Gastrocnemius medialis (tissue), 4 donors: ENCODE measurements around the gene TIMM29.

ENCODE experiments used
- CTCF ChIP-seq, 5 experiments: fragments of 450-650 bp in 3 of 5; fragments of 200-600 bp in 2 of 5; sonication (generic) in 2 of 5; IDR thresholded peaks in 4 of 5; conservative IDR thresholded peaks in 1 of 5; 1 replicate in 4 of 5; 2 replicates in 1 of 5; pipeline ENCODE4 v1.5.1; 2016 to 2019; ENCODE audit warnings: antibody characterized with exemption in 5 of 5, mild to moderate bottlenecking in 3 of 5, moderate library complexity in 3 of 5
- POLR2A ChIP-seq, 2 donors: fragments of 450-650 bp; IDR thresholded peaks; one replicate each; pipeline ENCODE4 v1.6.1; 2017; ENCODE audit warnings: antibody characterized with exemption in 2 of 2, mild to moderate bottlenecking in 2 of 2, moderate library complexity in 2 of 2

DNA sequence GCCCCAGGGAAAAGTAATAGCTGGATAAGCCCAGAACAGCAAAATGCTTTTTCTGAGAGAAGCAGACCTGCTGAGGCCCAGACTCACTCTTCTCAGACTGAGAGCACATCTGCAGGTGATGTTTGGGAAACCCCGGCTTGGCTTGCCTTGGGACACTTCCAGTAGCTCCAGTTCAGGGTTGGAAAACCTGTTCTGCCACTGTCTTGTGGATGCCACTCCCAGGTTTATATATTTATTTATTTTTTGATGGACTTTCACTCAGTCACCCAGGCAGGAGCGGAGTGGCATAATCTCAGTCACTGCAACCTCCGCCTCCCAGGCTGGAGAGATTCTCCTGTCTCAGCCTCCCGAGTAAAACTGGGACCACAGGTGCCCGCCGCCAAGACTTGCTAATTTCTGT is 24.2 kb downstream of the TIMM29 start:
- TF ChIP-seq POLR2A (IDR thresholded peaks at IDR 0.05) (no peak), CTCF (IDR thresholded peaks at IDR 0.05 in 4 of 5, conservative IDR thresholded peaks at IDR 0.05 in 1 of 5) (no peak)
